Prostate gland (tissue), 2 donors: Measurements from ENCODE around the gene DYNLT2B. TPM values are rescaled to one million over a fixed set of nuclear protein-coding genes. Genes with fewer than 3 reads are reported as not detected.

Source experiments
- DNase-seq: peaks from one replicate; pipeline ENCODE4 v3.0.0-alpha.2; 2019; ENCODE audit warnings: low spot score
- H3K27ac ChIP-seq, 2 donors: fragments of 200-600 bp; sonication (generic); 2 replicates each; pipeline ENCODE4 v1.5.1; 2017 to 2019
- H3K27me3 ChIP-seq: fragments of 200-600 bp; sonication (generic); replicated peaks from 2 replicates; pipeline ENCODE4 v1.5.1; 2019; ENCODE audit not compliant: insufficient read depth
- H3K36me3 ChIP-seq, 2 donors: fragments of 200-600 bp; sonication (generic); 1 replicate in 1 of 2; 2 replicates in 1 of 2; pipeline versions ENCODE4 v1.5.1 to v1.8.1; 2017 to 2019
- H3K4me1 ChIP-seq: fragments of 200-600 bp; sonication (generic); replicated peaks from 2 replicates; pipeline ENCODE4 v1.5.1; 2019
- H3K4me3 ChIP-seq, 2 donors: fragments of 200-600 bp; sonication (generic); 2 replicates each; pipeline ENCODE4 v1.5.1; 2017 to 2019
- H3K9me3 ChIP-seq: fragments of 200-600 bp; sonication (generic); 2 replicates; pipeline ENCODE4 v1.5.1; 2017
- CTCF ChIP-seq, 4 experiments: fragments of 200-600 bp in 2 of 4; fragments of 450-650 bp in 2 of 4; sonication (generic) in 2 of 4; IDR thresholded peaks; 1 replicate in 3 of 4; 2 replicates in 1 of 4; pipeline ENCODE4 v1.5.1; 2016 to 2019; ENCODE audit warnings: antibody characterized with exemption in 4 of 4, mild to moderate bottlenecking in 2 of 4, moderate library complexity in 2 of 4
- POLR2A ChIP-seq: fragments of 450-650 bp; IDR thresholded peaks from one replicate; pipeline ENCODE4 v1.6.1; 2016; ENCODE audit warnings: antibody characterized with exemption, mild to moderate bottlenecking
- POLR2AphosphoS5 ChIP-seq: sonication (generic); formaldehyde crosslinking; IDR thresholded peaks from one replicate; pipeline ENCODE4 v1.6.1; 2017; ENCODE audit warnings: antibody characterized with exemption
- WGBS: methylation state at CpG from one replicate; pipeline ENCODE4 v1.1.5; 2018; 5-methylcytosine and 5-hydroxymethylcytosine counted together
- intact Hi-C: fragments of 100-400 bp; cut with DNase I; formaldehyde crosslinking; loops from one replicate; pipeline ENCODE4 v1.14.2; 2022
- total RNA-seq, 2 donors: library from RNA; depleted of rRNA; stranded (reverse); fragments of >200 nt; gene quantifications; one replicate each; pipeline ENCODE4 v1.1.0, GENCODE V29; 2016

Gene DYNLT2B
- total RNA-seq, 2 donors from 2014 or later = 6.5 to 15.3 TPM

- Histone ChIP-seq H3K27me3 (no peaks in the 10 kb centered on the region), H3K27ac (no peak overlapping the region), H3K9me3 (no peaks in the 10 kb centered on the region), H3K4me3 (no peak overlapping the region), H3K36me3 (no peaks in the 10 kb centered on the region), H3K4me1 (no peaks in the 10 kb centered on the region)
- intact Hi-C loops = no loop called here
- WGBS = 87% methylated on average over 7 of the region's 7 CpGs
- DNase-seq = no peak
- TF ChIP-seq POLR2A = no peak
- no peak for TF ChIP-seq CTCF (IDR thresholded peaks at IDR 0.05)
- TF ChIP-seq POLR2AphosphoS5 = no peak
These were observed 37.2 kb downstream of the DYNLT2B start for GRCh38 chr3:196280689-196281440.

- intact Hi-C loops = no loop called here
- WGBS = 83% methylated on average over 5 of the region's 5 CpGs
- Histone ChIP-seq H3K36me3 (no peaks in the 10 kb centered on the region), H3K4me1 (no peaks in the 10 kb centered on the region), H3K27me3 (no peaks in the 10 kb centered on the region), H3K9me3 (no peaks in the 10 kb centered on the region), H3K27ac (no peak overlapping the region), H3K4me3 (no peak overlapping the region)
- no peak for DNase-seq
- no peak for TF ChIP-seq POLR2A
- no peak for TF ChIP-seq CTCF (IDR thresholded peaks at IDR 0.05)
- TF ChIP-seq POLR2AphosphoS5 = no peak
These were observed 42.9 kb downstream of the DYNLT2B start for GRCh38 chr3:196275126-196275525.

- Histone ChIP-seq H3K9me3 (no peaks in the 10 kb centered on the region), H3K4me3 (no peak overlapping the region), H3K4me1 (no peaks in the 10 kb centered on the region), H3K27ac (no peak overlapping the region), H3K36me3 (no peaks in the 10 kb centered on the region), H3K27me3 (no peaks in the 10 kb centered on the region)
- no peak for TF ChIP-seq POLR2AphosphoS5
- no peak for TF ChIP-seq CTCF (IDR thresholded peaks at IDR 0.05)
- no peak for TF ChIP-seq POLR2A
- WGBS = 87% methylated on average over 5 of the region's 5 CpGs
- intact Hi-C loops = no loop called here
- DNase-seq = no peak
These were observed 43.5 kb downstream of the DYNLT2B start for GRCh38 chr3:196274585-196274984.

DNA sequence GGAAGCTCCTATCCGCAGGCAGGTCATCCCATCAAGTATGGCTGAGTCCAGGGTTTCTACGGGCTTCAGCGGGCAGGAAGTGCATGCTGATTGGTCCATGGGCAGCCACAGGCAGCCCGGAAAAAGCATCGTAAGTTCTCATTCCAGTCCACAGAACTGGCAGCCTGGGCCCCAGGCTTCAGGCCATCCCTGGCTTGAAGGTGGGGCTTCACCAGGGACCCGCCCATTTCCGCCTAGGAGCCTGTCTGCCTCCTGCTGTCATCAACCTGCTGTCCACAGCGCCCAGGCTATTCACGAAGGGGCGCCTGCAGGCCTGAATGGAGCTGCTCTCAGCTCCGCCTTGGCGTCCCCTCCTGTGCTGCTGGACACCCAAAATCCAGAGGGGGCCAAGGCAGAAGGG lies 44.4 kb downstream of the DYNLT2B start:
- no peak overlapping the region for H3K4me3 ChIP-seq
- no peak for DNase-seq
- no peak overlapping the region for H3K27ac ChIP-seq
- no peaks in the 10 kb centered on the region for H3K4me1 ChIP-seq
- no peaks in the 10 kb centered on the region for H3K9me3 ChIP-seq
- no peaks in the 10 kb centered on the region for H3K36me3 ChIP-seq
- H3K27me3 ChIP-seq = no peaks in the 10 kb centered on the region
- intact Hi-C loops = no loop called here
- TF ChIP-seq CTCF (IDR thresholded peaks at IDR 0.05) (no peak), POLR2A (no peak), POLR2AphosphoS5 (no peak)
- WGBS = 93% methylated on average over 12 of the region's 12 CpGs

DNA sequence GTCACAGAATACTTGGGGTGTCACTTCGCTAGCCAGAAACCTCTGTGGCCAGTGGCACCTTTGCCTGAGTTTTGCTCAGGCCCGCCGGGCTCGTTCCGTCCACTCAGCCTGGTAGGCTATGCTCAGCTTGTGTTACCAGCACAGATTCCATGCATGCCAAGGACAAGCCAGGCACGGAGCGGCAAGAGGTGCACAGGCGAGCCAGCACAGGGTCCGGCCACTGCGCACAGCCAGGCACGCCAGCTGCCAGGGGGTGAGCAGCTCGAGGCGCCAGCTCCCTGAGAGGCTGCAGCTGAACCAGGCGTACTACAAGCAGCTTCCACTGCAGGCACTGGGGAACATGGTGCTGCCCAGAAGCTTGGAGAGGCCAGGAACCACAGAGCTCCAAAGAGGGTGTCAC lies 45.2 kb downstream of the DYNLT2B start:
- no peaks in the 10 kb centered on the region for H3K9me3 ChIP-seq
- H3K27ac ChIP-seq = no peak overlapping the region
- H3K36me3 ChIP-seq = no peaks in the 10 kb centered on the region
- intact Hi-C loops = no loop called here
- TF ChIP-seq CTCF (IDR thresholded peaks at IDR 0.05) (no peak), POLR2A (no peak), POLR2AphosphoS5 (no peak)
- no peaks in the 10 kb centered on the region for H3K4me1 ChIP-seq
- DNase-seq = no peak
- H3K4me3 ChIP-seq = no peak overlapping the region
- WGBS = 97% methylated on average over 14 of the region's 14 CpGs
- H3K27me3 ChIP-seq = no peaks in the 10 kb centered on the region
